Hepatocyte (in vitro differentiated cells): Measurements from ENCODE around the gene DNLZ. TPM values are rescaled to one million over a fixed set of nuclear protein-coding genes. Genes with fewer than 3 reads are reported as not detected.
A peak's percentile ranks its signal among the peaks of the same experiment; 100 is the strongest.

ENCODE experiments used
- DNase-seq: peaks from one replicate; pipeline ENCODE4 v3.0.0-alpha.2; 2016; ENCODE audit warnings: low spot score
- H2AFZ ChIP-seq: fragments of 200-600 bp; sonication (generic); 2 replicates; pipeline ENCODE4 v1.6.0; 2016; ENCODE audit warnings: antibody characterized with exemption, mild to moderate bottlenecking
- H3K27ac ChIP-seq: fragments of 200-600 bp; sonication (generic); 2 replicates; pipeline ENCODE4 v1.5.1; 2016; ENCODE audit warnings: mild to moderate bottlenecking
- H3K27me3 ChIP-seq: fragments of 200-600 bp; sonication (generic); 2 replicates; pipeline ENCODE4 v1.6.1; 2016
- H3K36me3 ChIP-seq: fragments of 200-600 bp; sonication (generic); replicated peaks from 2 replicates; pipeline ENCODE4 v1.5.1; 2016; ENCODE audit warnings: low read depth; ENCODE audit not compliant: insufficient read depth
- H3K4me1 ChIP-seq: fragments of 200-600 bp; sonication (generic); 2 replicates; pipeline ENCODE4 v1.5.1; 2016; ENCODE audit warnings: mild to moderate bottlenecking, moderate library complexity; ENCODE audit not compliant: insufficient read depth
- H3K4me2 ChIP-seq: fragments of 200-600 bp; sonication (generic); 2 replicates; pipeline ENCODE4 v1.6.0; 2016
- H3K4me3 ChIP-seq: fragments of 200-600 bp; sonication (generic); 2 replicates; pipeline ENCODE4 v1.5.1; 2016; ENCODE audit warnings: mild to moderate bottlenecking
- H3K79me2 ChIP-seq: fragments of 200-600 bp; sonication (generic); 2 replicates; pipeline ENCODE4 v1.6.0; 2017; ENCODE audit warnings: mild to moderate bottlenecking
- H3K9me2 ChIP-seq: fragments of 200-600 bp; sonication (generic); replicated peaks from 2 replicates; pipeline ENCODE4 v1.6.0; 2017; ENCODE audit warnings: mild to moderate bottlenecking; ENCODE audit not compliant: insufficient read depth
- H3K9me3 ChIP-seq: fragments of 200-600 bp; sonication (generic); 2 replicates; pipeline ENCODE4 v1.5.1; 2016; ENCODE audit warnings: low read depth, mild to moderate bottlenecking
- H4K20me1 ChIP-seq: fragments of 200-600 bp; sonication (generic); 2 replicates; pipeline ENCODE4 v1.6.0; 2016; ENCODE audit warnings: mild to moderate bottlenecking; ENCODE audit not compliant: insufficient read depth, poor library complexity, severe bottlenecking
- CTCF ChIP-seq: fragments of 200-600 bp; sonication (generic); IDR thresholded peaks from 2 replicates; pipeline ENCODE4 v1.5.1; 2016; ENCODE audit warnings: antibody characterized with exemption, mild to moderate bottlenecking; ENCODE audit not compliant: poor library complexity
- EZH2 ChIP-seq: fragments of 200-600 bp; sonication (generic); IDR thresholded peaks from 2 replicates; pipeline ENCODE4 v1.6.1; 2016; ENCODE audit warnings: antibody characterized with exemption, mild to moderate bottlenecking, borderline replicate concordance
- EZH2phosphoT487 ChIP-seq: fragments of 200-600 bp; sonication (generic); IDR thresholded peaks from one replicate; pipeline ENCODE4 v1.6.1; 2018; ENCODE audit warnings: antibody characterized with exemption, mild to moderate bottlenecking, low read depth, moderate library complexity; ENCODE audit not compliant: unreplicated experiment, severe bottlenecking
- WGBS: methylation state at CpG from one replicate; pipeline ENCODE4 v1.1.6; 2016; ENCODE audit warnings: low lambda C conversion rate; ENCODE audit errors: missing lambda C conversion rate; 5-methylcytosine and 5-hydroxymethylcytosine counted together
- polyA plus RNA-seq: library from polyadenylated mRNA; unstranded; fragments of >200 nt; fragmentation: Nextera tagmentation; extraction: Ambion mirVana; gene quantifications from 2 replicates; pipeline ENCODE4 v1.2.1, GENCODE V29; 2016
- total RNA-seq: library from RNA; depleted of rRNA; stranded (reverse); fragments of >200 nt; gene quantifications from 2 replicates; pipeline ENCODE4 v1.2.3, GENCODE V29; 2014

Gene DNLZ
- total and polyA plus RNA-seq, 2 experiments from 2014 or later: 21.5 to 24.3 TPM

- H2AFZ ChIP-seq: no peak overlapping the region
- H3K79me2 ChIP-seq: peaks cover 54% of the 10 kb centered on the region
- H3K4me1 ChIP-seq: peaks cover 27% of the 10 kb centered on the region
- peak overlapping the region; percentile 98 for H3K4me2 ChIP-seq
- peak overlapping the region; percentile 94 for H3K27ac ChIP-seq
- DNase-seq: no peak
- H3K36me3 ChIP-seq: no peaks in the 10 kb centered on the region
- TF ChIP-seq EZH2: no peak
- TF ChIP-seq EZH2phosphoT487: no peak
- no peak for TF ChIP-seq CTCF
- peak overlapping the region; percentile 77 for H3K4me3 ChIP-seq
- H3K9me3 ChIP-seq: no peaks in the 10 kb centered on the region
- 77% methylated on average over 19 of the region's 19 CpGs for WGBS
- peaks cover 37% of the 10 kb centered on the region for H4K20me1 ChIP-seq
- H3K9me2 ChIP-seq: no peaks in the 10 kb centered on the region
- H3K27me3 ChIP-seq: no peaks in the 10 kb centered on the region
These were observed 34.3 kb downstream of the DNLZ start for GRCh38 chr9:136329211-136329627.

- peak; percentile 73 for DNase-seq
- 29% methylated on average over 15 of the region's 15 CpGs for WGBS
- Histone ChIP-seq H3K4me3 (peak overlapping the region; percentile 77), H3K36me3 (no peaks in the 10 kb centered on the region), H3K4me1 (peaks cover 27% of the 10 kb centered on the region), H3K27ac (peak overlapping the region; percentile 94), H4K20me1 (peaks cover 37% of the 10 kb centered on the region), H2AFZ (no peak overlapping the region), H3K9me2 (no peaks in the 10 kb centered on the region), H3K27me3 (no peaks in the 10 kb centered on the region), H3K4me2 (peak overlapping the region; percentile 98), H3K9me3 (no peaks in the 10 kb centered on the region), H3K79me2 (peaks cover 54% of the 10 kb centered on the region)
- TF ChIP-seq EZH2phosphoT487: no peak
- TF ChIP-seq EZH2: no peak
- no peak for TF ChIP-seq CTCF
These were observed 34.9 kb downstream of the DNLZ start for GRCh38 chr9:136328622-136329041.

GRCh38 chr9:136328011-136328621 lies 35.4 kb downstream of the DNLZ start:
- Histone ChIP-seq H2AFZ (peak overlapping the region; percentile 26), H3K9me2 (no peaks in the 10 kb centered on the region), H3K36me3 (no peaks in the 10 kb centered on the region), H3K27ac (peak overlapping the region; percentile 94), H3K4me1 (peaks cover 27% of the 10 kb centered on the region), H3K27me3 (no peaks in the 10 kb centered on the region), H3K4me2 (peak overlapping the region; percentile 98), H3K4me3 (peak overlapping the region; percentile 77), H3K79me2 (peaks cover 52% of the 10 kb centered on the region), H3K9me3 (no peaks in the 10 kb centered on the region), H4K20me1 (peaks cover 35% of the 10 kb centered on the region)
- TF ChIP-seq EZH2 (no peak), EZH2phosphoT487 (no peak), CTCF (no peak)
- WGBS: 31% methylated on average over 12 of the region's 13 CpGs
- DNase-seq: peak; percentile 50
